Stimulated activated memory B cell treated with anti-CD40 and anti-IgM and Interleukin-4, amounts not matched to agents 10 μg/mL and 1 μg/mL and 100 μg/mL, for 72 hours (primary cell): Measurements from ENCODE around the gene TENM4.

Source experiments
- ATAC-seq: fragments of 150-1000 bp; cut with Tn5 transposase; 2 replicates; pipeline ENCODE4 v1.10.0; 2021
- H3K27ac Mint-ChIP-seq: one replicate; pipeline ENCODE4 v1.8.0; 2022; ENCODE audit warnings: mild to moderate bottlenecking, mixed read lengths
- H3K27me3 Mint-ChIP-seq: one replicate; pipeline ENCODE4 v1.8.0; 2022; ENCODE audit warnings: mixed read lengths
- H3K36me3 Mint-ChIP-seq: one replicate; pipeline ENCODE4 v1.8.0; 2022; ENCODE audit warnings: mixed read lengths
- H3K4me1 Mint-ChIP-seq: one replicate; pipeline ENCODE4 v1.8.0; 2022; ENCODE audit warnings: mixed read lengths
- H3K4me3 Mint-ChIP-seq: one replicate; pipeline ENCODE4 v1.8.0; 2022; ENCODE audit warnings: mild to moderate bottlenecking, moderate library complexity, mixed read lengths
- H3K9me3 Mint-ChIP-seq: one replicate; pipeline ENCODE4 v1.8.0; 2022; ENCODE audit warnings: mixed read lengths

Gene TENM4

DNA sequence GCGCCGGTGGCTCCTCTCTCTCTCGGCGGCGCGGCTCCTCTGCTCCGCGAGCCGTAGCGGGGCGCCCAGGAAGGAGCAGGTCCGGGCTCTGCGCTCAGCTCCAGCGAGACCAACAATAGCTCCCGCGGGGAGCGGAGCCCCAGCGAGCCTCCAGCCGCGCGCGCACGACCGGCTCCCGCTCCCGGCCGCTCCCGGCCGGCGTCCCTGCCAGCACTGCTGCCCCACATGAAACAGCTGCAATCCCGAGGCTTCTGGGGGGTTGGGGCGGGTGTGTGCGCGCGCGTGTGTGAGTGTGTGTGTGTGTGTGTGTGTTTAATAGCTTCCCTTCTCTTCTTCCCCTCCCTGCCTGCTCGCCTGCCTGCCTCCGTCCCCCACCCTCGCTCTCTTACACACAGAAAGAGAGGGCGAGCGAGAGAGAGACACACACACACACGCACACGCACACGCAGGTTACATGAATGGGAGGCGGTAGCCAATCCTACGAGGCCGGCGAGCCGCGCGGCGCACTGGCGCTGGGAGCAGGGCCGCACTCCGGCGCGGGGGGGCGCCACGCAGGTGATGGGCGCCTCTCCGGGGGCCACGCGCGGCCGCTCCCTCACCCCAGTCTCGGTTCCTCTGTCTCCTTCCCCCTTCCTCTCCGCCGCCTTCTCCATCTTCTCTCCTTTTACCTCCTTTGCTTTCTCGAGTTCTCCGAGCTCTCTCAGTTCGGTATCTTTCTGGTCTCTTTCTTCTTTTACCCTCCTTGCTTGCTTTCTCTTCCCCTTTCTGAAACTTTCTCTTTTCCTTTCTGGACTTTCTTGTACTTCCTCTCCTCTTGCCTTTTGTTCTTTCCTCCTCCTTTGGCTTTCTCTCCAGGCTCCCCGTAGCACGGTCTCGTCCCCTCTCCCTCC lies at the start of gene TENM4:
TENM4 (minus strand) TSS at position 460 of the 890 bp plus-strand sequence. CDS start 371,086 bp downstream, outside the sequence.
- peak; percentile 88 for ATAC-seq
- Mint-ChIP-seq H3K27me3 (peaks cover 28% of the 10 kb centered on the region), H3K4me1 (peaks cover 41% of the 10 kb centered on the region), H3K36me3 (no peaks in the 10 kb centered on the region), H3K27ac (peak within 1 kb of the TSS; percentile 52), H3K9me3 (no peaks in the 10 kb centered on the region), H3K4me3 (peak within 1 kb of the TSS; percentile 77)

DNA sequence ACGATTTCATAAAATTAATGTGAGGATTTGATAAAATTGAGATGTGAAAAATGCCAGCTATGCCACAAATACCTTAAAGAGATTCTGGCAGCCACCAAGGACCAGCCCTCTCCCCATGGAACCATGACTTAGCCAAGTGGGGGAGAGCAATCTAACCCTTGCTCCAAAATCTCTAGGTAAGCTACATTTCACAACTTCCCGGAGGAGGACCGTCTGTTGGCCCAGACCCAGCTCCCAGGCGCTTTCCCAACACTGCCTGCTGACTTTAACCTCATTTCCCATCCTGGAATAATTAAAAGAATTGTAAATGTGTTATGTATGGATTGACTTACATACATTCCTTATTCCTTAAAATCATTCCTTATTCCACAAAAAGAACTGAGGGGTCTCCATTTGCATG lies 47.5 kb upstream of the TENM4 start:
- peaks cover 10% of the 10 kb centered on the region for H3K4me1 Mint-ChIP-seq
- peaks cover 11% of the 10 kb centered on the region for H3K27me3 Mint-ChIP-seq
- no peak overlapping the region for H3K4me3 Mint-ChIP-seq
- H3K27ac Mint-ChIP-seq, result no peak overlapping the region
- H3K36me3 Mint-ChIP-seq, result no peaks in the 10 kb centered on the region
- H3K9me3 Mint-ChIP-seq, result no peaks in the 10 kb centered on the region
- no peak for ATAC-seq

DNA sequence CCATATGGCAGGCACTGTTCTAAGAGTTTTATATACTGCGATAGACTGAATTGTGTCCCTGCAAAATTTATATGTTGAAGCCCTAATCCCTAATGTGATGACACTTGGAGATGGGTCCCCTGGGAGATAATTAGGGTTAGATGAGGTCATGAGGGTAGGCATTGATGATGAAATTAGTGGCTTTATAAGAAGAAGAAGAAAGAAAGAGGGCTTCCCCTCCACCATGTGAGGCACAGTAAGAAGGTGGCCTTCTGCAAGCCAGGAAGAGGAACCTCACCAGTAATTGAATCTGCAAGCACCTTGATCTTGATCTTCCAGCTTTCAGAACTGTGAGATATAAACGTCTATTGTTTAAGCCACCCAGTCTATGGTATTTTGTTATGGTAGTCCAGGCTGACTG lies 46.6 kb upstream of the TENM4 start:
- no peak overlapping the region for H3K27ac Mint-ChIP-seq

DNA sequence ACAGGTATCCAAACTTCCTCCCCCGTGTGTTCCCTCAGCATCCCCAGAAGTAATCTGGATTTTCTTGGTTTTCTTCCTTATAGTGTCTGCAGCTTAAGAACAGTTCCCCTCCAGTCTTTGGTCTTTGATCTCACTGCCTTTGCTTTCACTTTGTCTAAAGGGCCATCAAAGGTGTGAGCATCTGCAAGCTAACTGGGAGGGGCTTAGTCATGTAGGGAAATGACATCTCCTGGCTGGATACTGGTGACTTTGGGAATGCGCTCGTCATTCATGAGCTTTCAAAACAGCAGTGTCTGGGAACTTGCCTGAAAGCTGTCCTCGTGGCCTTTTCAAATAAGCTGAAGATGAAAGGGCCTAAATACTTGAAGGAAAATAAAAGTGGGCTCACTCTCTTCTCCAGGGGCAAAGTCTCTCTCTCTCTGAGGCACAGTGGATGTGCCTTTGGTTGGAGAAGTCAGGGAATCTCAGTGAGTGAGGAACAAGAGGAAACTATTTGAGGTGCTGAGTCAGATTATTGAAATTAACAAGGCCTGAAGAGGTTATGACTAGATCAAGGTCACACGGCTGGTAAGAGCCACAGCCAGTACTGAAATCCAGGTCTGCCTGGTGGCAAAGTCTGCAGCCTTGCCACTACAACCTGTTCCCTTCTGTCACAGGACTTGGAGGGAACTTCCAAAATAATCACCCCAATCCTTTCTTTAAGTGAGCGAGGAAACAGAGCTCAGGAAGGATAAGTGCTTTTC lies 45.6 kb upstream of the TENM4 start:
- no peak overlapping the region for H3K4me3 Mint-ChIP-seq
- no peak for ATAC-seq

More for the DNA sequence above, 46.6 kb upstream of the TENM4 start:
- Mint-ChIP-seq H3K27me3 (peaks cover 4% of the 10 kb centered on the region), H3K36me3 (no peaks in the 10 kb centered on the region), H3K4me1 (peaks cover 18% of the 10 kb centered on the region), H3K9me3 (no peaks in the 10 kb centered on the region), H3K4me3 (no peak overlapping the region)
- ATAC-seq, result no peak

DNA sequence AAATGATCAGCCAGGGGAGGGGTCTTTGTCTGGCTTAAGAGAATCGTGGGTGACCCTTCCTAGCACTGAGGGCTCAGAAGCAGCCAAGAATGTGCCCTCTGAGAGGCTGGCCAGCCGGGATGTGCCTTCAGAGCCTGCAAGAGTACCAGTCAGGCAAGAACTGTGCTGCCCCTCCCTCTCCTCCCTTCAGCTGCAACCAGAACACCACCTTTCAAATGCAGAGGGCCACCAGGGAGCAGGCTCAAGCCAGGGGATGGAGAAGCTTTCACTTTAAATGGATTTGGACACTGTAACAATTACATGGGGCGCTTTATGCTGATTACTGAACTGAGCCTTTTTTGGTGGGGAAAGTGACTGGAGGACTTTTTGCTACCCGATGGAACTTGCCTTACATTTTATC lies 44.9 kb upstream of the TENM4 start:
- Mint-ChIP-seq H3K27me3 (no peaks in the 10 kb centered on the region), H3K9me3 (no peaks in the 10 kb centered on the region), H3K36me3 (no peaks in the 10 kb centered on the region), H3K4me3 (no peak overlapping the region), H3K27ac (no peak overlapping the region), H3K4me1 (peaks cover 32% of the 10 kb centered on the region)
- ATAC-seq, result no peak

More for the DNA sequence above, 45.6 kb upstream of the TENM4 start:
- no peaks in the 10 kb centered on the region for H3K9me3 Mint-ChIP-seq
- H3K27ac Mint-ChIP-seq, result peak overlapping the region; percentile 11
- no peaks in the 10 kb centered on the region for H3K27me3 Mint-ChIP-seq
- peaks cover 27% of the 10 kb centered on the region for H3K4me1 Mint-ChIP-seq
- no peaks in the 10 kb centered on the region for H3K36me3 Mint-ChIP-seq

DNA sequence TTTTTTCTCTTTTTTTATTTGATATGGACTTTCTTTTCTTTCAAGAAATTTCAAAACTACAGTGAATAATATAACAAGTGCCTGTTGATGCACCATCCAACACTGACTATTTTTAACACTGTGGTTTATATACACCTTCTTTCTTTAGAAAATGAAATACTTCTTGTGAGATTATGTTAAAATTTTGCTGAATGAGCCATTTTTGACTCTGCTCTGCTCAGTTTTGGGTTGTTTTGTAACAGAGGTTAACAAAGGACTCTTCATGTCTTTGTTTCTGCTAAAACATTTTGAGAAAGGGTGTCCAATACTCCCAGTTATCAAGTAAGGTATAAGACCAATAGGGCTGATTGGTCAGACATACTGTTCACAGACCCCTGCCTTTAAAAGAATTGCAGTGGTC lies 44.0 kb upstream of the TENM4 start:
- Mint-ChIP-seq H3K4me3 (no peak overlapping the region), H3K27me3 (no peaks in the 10 kb centered on the region), H3K36me3 (no peaks in the 10 kb centered on the region), H3K27ac (no peak overlapping the region), H3K4me1 (peaks cover 32% of the 10 kb centered on the region), H3K9me3 (no peaks in the 10 kb centered on the region)
- no peak for ATAC-seq

DNA sequence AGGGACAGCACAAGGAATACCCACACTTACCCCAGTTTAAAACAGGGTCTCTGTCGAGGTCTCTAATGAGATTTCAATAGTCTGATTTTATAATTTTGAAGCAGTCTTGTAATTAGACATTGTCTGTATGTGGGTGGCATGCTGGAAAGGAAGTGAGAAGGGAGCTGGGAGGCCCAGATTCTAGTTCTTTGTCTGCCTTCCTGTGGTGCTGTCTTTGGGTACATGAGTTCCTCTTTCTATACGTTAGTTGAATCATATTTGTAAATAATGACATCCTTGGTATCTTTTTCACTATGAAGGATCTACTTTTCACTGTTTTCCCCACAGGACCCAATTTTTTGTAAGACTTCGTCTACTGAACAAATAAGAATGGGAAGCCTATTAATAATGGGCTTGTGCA lies 42.0 kb upstream of the TENM4 start:
- Mint-ChIP-seq H3K36me3 (no peaks in the 10 kb centered on the region), H3K27ac (peak overlapping the region; percentile 61), H3K4me1 (peaks cover 32% of the 10 kb centered on the region), H3K4me3 (no peak overlapping the region), H3K9me3 (no peaks in the 10 kb centered on the region), H3K27me3 (no peaks in the 10 kb centered on the region)
- ATAC-seq, result peak; percentile 94

DNA sequence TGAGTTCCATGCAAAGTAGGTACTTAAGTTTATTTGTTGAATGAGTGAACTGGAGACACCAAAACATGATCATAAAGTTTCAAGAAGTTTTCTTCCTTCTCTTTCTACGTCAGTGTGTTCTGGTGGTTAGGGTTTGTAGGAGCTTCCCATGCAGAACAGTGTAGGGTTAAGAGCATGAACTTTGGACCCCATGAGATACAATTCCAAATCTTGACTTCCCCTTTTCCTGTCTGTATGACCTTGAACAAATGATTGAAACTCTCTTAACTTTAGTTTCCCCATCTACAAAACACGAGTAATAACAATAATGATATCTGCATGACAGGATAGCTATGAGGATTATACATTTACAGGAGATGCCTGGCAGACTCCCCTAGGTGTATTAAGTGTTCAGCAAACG lies 41.0 kb upstream of the TENM4 start:
- Mint-ChIP-seq H3K27me3 (no peaks in the 10 kb centered on the region), H3K4me1 (peaks cover 32% of the 10 kb centered on the region), H3K36me3 (no peaks in the 10 kb centered on the region), H3K9me3 (no peaks in the 10 kb centered on the region), H3K4me3 (no peak overlapping the region), H3K27ac (peak overlapping the region; percentile 61)
- ATAC-seq, result peak; percentile 76

DNA sequence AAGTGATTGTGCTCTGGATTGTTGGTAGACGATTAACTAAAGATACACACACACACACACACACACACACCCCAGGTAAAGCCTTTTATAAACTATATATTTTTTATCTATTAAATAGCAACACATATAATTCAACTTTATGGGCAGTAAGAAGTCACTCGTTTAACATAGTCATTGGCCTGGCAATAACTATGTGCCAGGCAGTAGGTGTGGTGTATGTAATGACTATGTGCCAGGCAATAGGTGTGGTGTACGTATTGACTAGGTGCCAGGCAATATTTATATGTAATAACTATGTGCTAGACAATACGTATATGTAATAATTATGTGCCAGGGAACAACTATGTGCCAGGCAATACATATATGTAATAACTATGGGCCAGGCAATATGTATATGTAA lies 40.0 kb upstream of the TENM4 start:
- no peaks in the 10 kb centered on the region for H3K27me3 Mint-ChIP-seq
- H3K36me3 Mint-ChIP-seq, result no peaks in the 10 kb centered on the region
- ATAC-seq, result no peak
- H3K27ac Mint-ChIP-seq, result no peak overlapping the region
- no peaks in the 10 kb centered on the region for H3K9me3 Mint-ChIP-seq
- H3K4me3 Mint-ChIP-seq, result no peak overlapping the region
- peaks cover 24% of the 10 kb centered on the region for H3K4me1 Mint-ChIP-seq

DNA sequence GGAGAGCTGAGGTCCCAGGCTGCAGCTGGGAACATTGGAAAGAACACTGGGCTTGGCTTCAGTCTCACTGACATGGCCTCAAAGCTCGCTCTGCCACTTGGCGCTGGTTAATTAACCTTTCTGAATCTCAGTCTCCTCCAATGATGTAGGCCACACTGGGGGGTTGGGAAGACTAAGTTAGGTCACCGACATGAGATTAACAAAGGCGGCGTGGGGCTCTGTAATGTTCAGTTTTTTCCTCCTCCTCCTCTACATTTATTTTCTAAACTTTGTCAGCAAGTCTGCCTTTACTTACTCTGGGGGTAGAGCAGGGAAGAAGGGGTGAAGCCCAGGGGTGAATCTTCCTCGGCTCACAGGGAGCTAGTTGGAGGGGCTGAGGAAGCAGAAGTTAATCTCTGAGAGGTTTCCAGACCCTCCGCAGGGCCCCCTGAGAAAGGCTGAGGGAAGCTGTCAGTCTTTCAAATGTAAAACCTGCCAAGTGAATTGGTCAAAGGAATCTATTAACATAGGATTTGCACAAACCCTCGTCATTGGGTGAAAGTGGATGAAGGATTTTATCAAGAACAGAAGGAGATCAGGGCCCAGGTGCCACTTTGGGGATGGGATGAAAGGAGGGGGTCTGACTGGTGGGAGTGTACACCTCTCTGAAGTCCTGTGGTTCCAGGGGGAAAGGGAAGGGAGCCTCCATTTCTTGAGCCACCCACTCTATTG lies 32.1 kb upstream of the TENM4 start:
- Mint-ChIP-seq H3K9me3 (no peaks in the 10 kb centered on the region), H3K4me3 (no peak overlapping the region), H3K4me1 (no peaks in the 10 kb centered on the region), H3K27me3 (peaks cover 21% of the 10 kb centered on the region), H3K36me3 (no peaks in the 10 kb centered on the region), H3K27ac (no peak overlapping the region)
- no peak for ATAC-seq

DNA sequence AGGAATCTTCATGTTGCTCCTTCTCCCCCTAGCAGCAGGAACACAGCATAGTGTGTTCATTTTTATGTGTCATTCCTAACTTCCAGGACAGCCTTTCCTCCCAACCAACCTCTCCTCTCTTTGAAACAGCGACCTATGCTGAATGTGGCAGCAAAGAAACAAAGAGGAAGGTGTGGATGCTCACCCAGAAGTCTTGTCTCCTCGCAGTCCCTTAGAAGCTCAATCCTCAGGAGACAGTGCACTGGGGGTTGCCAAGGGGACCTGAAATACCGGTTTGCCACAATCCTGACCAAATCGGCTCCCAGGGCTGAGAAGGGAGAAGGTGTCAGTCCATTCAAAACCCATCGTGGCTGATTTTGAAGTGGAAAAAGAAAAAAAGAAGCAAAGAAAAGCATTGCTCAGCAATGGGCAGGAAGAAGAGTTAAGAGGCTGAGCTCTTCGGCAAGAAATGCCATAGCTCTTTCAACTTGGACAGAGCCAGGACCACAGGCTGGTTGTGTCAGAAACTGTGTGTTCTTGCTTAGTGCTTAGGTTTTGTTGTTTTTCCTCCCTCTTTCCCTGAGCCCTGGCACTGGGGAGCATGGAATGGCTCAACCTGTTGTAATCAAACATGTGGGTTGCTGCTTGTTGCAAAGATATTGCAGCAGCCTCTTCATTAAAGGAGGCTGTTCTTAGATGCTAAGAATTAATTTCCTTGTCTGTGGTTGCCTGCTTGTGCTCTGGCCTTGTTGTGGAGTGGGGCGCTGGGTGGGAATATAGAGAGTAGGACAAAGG lies 30.4 kb upstream of the TENM4 start:
- Mint-ChIP-seq H3K4me3 (no peak overlapping the region), H3K27me3 (peaks cover 21% of the 10 kb centered on the region), H3K4me1 (no peaks in the 10 kb centered on the region), H3K36me3 (no peaks in the 10 kb centered on the region), H3K9me3 (no peaks in the 10 kb centered on the region), H3K27ac (no peak overlapping the region)
- no peak for ATAC-seq

DNA sequence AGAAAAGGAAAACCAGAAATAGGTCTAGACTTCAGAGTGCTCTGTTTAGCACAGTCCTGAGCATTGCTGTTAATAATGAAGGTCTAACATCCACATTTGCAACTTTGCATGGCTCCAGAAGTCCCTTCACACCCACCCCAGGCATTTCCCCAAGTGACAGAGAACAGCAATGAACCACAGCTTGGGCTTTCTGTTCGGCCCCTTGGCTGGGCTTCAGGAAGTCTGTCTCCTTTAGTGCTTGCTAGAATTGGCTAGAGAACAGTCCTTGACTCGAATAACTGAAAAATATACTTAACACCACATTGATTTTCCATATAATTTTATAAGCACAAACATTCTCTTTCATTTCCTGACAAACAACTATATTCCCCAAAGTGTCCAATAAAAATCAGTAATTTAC lies 29.3 kb upstream of the TENM4 start:
- H3K27ac Mint-ChIP-seq, result no peak overlapping the region
- no peak overlapping the region for H3K4me3 Mint-ChIP-seq
- H3K9me3 Mint-ChIP-seq, result no peaks in the 10 kb centered on the region
- peaks cover 21% of the 10 kb centered on the region for H3K27me3 Mint-ChIP-seq
- H3K4me1 Mint-ChIP-seq, result no peaks in the 10 kb centered on the region
- H3K36me3 Mint-ChIP-seq, result no peaks in the 10 kb centered on the region
- no peak for ATAC-seq

DNA sequence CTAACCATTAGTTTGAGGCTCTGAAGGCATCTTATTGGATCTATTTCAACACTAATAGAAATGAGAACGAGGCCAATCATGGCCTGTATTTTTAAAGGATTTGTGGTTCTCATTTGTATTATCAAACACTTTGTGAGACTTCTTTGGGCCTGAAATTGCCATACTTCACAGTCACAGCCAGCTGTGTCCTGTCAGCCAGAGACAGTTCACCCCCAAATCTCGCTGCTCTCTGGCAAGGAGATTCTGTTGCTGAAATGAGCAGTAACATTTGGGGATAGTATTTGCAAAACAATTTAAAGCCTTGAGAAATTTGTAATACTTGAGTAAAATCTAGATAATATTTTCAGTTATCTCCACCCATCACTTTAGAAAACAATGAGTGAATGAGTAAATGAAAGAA lies 26.9 kb upstream of the TENM4 start:
- Mint-ChIP-seq H3K36me3 (no peaks in the 10 kb centered on the region), H3K9me3 (no peaks in the 10 kb centered on the region), H3K27me3 (peaks cover 21% of the 10 kb centered on the region), H3K4me3 (no peak overlapping the region), H3K27ac (no peak overlapping the region), H3K4me1 (no peaks in the 10 kb centered on the region)
- ATAC-seq, result no peak

DNA sequence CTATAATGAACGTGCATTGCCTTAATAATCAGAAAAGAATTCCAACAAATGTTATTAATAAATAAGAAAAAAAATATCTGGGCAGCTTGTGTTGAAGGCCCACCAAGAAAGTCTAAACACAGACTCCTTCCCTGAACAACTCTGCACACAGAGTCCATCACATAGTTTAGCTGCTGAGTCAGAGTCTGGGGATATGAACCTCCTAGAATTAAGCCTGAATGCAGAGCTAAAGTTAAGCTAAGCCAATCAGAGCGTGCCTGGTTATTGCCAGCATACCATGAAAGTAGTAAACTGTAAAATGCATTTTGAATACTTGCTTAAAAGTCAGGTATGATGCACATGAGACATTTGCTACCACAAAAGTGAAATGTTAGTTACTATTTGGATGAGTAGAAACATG lies 25.6 kb upstream of the TENM4 start:
- Mint-ChIP-seq H3K27me3 (peaks cover 19% of the 10 kb centered on the region), H3K9me3 (no peaks in the 10 kb centered on the region), H3K4me1 (no peaks in the 10 kb centered on the region), H3K27ac (no peak overlapping the region), H3K4me3 (no peak overlapping the region), H3K36me3 (no peaks in the 10 kb centered on the region)
- ATAC-seq, result no peak

DNA sequence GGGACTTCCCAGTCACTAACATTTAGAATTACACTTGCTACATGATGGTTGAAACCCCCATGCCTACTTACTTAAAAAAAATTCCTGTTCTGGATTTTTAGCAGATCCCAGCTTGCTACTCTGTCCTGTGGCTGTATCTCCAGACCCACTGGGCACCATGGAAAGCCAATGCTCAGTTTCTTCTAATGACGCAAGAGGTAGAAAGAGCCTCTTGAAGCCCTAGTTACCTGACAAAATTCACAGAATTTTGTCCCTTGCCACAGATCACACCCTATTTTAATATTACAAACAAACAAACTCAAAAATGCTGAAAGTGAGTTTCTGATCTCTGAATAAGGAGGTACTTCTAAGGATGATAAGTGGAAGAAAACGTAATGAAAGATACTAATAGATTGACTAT lies 24.3 kb upstream of the TENM4 start:
- Mint-ChIP-seq H3K36me3 (no peaks in the 10 kb centered on the region), H3K4me1 (no peaks in the 10 kb centered on the region), H3K27me3 (peaks cover 7% of the 10 kb centered on the region), H3K27ac (no peak overlapping the region), H3K9me3 (no peaks in the 10 kb centered on the region), H3K4me3 (no peak overlapping the region)
- ATAC-seq, result no peak
